NCI-H2227 treated with DMSO at 0.1 percent for 48 hours (cell line): ENCODE measurements around the gene CIAO2A.
"Not testable (repeated sequence)": the region's sequence is repeated elsewhere in the genome, so short reads cannot be mapped to it uniquely, and the experiment has no call there.

Source experiments
- DNase-seq: peaks from one replicate; lab custom pipeline; 2025; lab: John Stamatoyannopoulos, UW

CIAO2A gene

GRCh38 chr15:64112073-64112772 is 18.6 kb upstream of the CIAO2A start:
- DNase-seq: no peak

GRCh38 chr15:64111679-64112050 is 18.0 kb upstream of the CIAO2A start:
- DNase-seq: no peak

- DNase-seq: no peak
These were observed 17.5 kb upstream of the CIAO2A start for GRCh38 chr15:64110950-64111678.

GRCh38 chr15:64110108-64110701 is 16.6 kb upstream of the CIAO2A start:
- DNase-seq: not testable (repeated sequence)

- no peak for DNase-seq
These were observed 13.7 kb upstream of the CIAO2A start for GRCh38 chr15:64107337-64107736.

- DNase-seq: no peak
These were observed 11.6 kb upstream of the CIAO2A start for GRCh38 chr15:64105113-64105704.

GRCh38 chr15:64102497-64102896 is 8.9 kb upstream of the CIAO2A start:
- DNase-seq: no peak

GRCh38 chr15:64100958-64101357 is 7.3 kb upstream of the CIAO2A start:
- DNase-seq: no peak

GRCh38 chr15:64099379-64099778 is 5.7 kb upstream of the CIAO2A start:
- DNase-seq: no peak

- DNase-seq: no peak
These were observed 3.2 kb upstream of the CIAO2A start for GRCh38 chr15:64096668-64097384.

GRCh38 chr15:64095795-64096667 is 2.4 kb upstream of the CIAO2A start, which contains the start of gene SNX1:
Gene SNX1, plus strand, starts transcription at chr15:64095982. Its CDS starts 32 bp downstream, at chr15:64096014.
- peak; percentile 85 for DNase-seq

GRCh38 chr15:64095431-64095794 is 1.8 kb upstream of the CIAO2A start:
- DNase-seq: no peak

- DNase-seq: peak; percentile 30
These were observed 593 bp downstream of the CIAO2A start for GRCh38 chr15:64092864-64093626.

- DNase-seq: no peak
These were observed 1.4 kb downstream of the CIAO2A start for GRCh38 chr15:64092075-64092820.

- no peak for DNase-seq
These were observed 3.1 kb downstream of the CIAO2A start for GRCh38 chr15:64090527-64090926.

- DNase-seq: no peak
These were observed 3.9 kb downstream of the CIAO2A start for GRCh38 chr15:64089543-64090280.

GRCh38 chr15:64082757-64083156 is 10.9 kb downstream of the CIAO2A start:
- no peak for DNase-seq

- DNase-seq: not testable (repeated sequence)
These were observed 20.1 kb downstream of the CIAO2A start for GRCh38 chr15:64073496-64073895.

- no peak for DNase-seq
These were observed 20.8 kb downstream of the CIAO2A start for GRCh38 chr15:64072812-64073211.
